ENCODE measurements around the gene SCFD2. TPM values are rescaled to one million over a fixed set of nuclear protein-coding genes. Genes with fewer than 3 reads are reported as not detected.
A peak's percentile ranks its signal among the peaks of the same experiment; 100 is the strongest.

Gene SCFD2
- total RNA-seq, 4 donors from 2014 or later, result 8.9 to 16.0 (median 14.8) TPM

DNA sequence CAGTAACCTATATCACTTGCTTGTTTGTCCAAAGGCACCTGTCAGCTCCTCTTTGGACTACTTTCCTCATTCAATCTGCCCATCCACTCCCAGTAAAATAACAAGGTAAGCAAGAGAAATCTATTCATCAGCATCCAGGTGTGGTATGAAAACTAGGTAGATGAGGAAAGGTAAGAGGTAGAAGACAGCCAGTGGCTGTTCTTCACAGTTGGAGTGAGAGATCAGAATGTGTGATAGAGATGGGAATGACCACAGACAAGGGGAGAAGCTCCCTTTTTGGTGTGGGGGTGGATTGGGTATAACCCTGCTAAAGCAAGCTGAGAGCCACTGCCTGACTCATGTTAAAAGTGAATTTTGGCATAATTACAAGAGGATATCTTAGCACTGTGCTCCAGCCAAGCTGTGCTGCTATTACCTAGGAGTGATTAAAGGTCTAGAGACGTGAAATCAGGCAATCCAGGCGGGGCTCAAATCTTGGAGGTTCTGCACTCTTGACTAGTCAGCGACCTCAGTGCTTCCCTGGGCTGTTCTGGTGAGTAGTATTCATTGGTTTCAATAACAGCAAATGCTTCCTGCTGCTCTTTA, 531.8 kb downstream of the SCFD2 start:
- DNase-seq (no peak), ATAC-seq (peak; percentile 55 to 84)
- H3K36me3 ChIP-seq, result no peaks in the 10 kb centered on the region
- peaks cover 3 to 29% of the 10 kb centered on the region in 2 donors for H3K4me1 ChIP-seq
- H3K4me3 ChIP-seq, result no peak overlapping the region
- intact Hi-C loops (cut with DNase I; ENCODE audit: low total_unique reads) (no loop called here), in situ Hi-C loops (cut with MboI; ENCODE audit: low sequenced_read_pairs in 4 of 4) (loop anchor here in 1 of 4 donors (10.0 kb wide), 1 partner anchor 59 kb away; no protein-coding TSS in a partner anchor)
- H3K27ac ChIP-seq, result no peak overlapping the region
- TF ChIP-seq POLR2A (IDR thresholded peaks at IDR 0.05), result no peak
- TF ChIP-seq, protein P1, sequence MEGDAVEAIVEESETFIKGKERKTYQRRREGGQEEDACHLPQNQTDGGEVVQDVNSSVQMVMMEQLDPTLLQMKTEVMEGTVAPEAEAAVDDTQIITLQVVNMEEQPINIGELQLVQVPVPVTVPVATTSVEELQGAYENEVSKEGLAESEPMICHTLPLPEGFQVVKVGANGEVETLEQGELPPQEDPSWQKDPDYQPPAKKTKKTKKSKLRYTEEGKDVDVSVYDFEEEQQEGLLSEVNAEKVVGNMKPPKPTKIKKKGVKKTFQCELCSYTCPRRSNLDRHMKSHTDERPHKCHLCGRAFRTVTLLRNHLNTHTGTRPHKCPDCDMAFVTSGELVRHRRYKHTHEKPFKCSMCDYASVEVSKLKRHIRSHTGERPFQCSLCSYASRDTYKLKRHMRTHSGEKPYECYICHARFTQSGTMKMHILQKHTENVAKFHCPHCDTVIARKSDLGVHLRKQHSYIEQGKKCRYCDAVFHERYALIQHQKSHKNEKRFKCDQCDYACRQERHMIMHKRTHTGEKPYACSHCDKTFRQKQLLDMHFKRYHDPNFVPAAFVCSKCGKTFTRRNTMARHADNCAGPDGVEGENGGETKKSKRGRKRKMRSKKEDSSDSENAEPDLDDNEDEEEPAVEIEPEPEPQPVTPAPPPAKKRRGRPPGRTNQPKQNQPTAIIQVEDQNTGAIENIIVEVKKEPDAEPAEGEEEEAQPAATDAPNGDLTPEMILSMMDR (IDR thresholded peaks at IDR 0.05 in 4 of 5, conservative IDR thresholded peaks at IDR 0.05 in 1 of 5), result no peak
- no peaks in the 10 kb centered on the region for H3K27me3 ChIP-seq
- H3K9me3 ChIP-seq, result no peaks in the 10 kb centered on the region

DNA sequence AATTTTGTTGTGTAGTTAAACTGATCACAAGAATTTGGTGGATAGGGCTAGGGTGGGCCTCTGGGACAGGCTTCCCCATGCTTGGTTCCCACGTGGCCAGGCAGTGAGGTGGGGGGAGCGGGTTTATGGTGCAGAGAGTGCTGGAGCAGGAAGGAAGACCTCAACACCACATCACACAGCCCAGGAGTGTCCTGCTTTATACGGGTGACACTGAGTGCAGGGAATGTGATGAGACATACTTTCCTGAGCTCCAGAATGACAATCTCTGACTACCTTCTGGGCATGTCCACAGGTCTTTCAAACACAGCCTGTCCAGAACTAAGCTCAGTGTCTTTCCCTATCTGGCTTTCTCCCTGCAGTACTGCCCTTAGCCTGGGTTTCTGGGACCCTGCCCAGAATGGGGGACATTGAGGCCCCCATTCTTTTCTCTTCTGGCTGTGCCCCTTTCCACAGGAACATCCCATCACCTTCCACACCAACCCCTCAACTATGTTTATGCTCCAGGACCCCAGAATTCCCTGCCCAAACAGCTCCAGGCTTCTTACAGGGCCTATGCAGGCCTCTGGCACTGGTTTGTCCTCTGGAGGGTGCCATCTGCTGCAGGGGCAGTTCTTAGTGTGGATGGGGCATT, 540.3 kb downstream of the SCFD2 start:
- Histone ChIP-seq H3K9me3 (no peaks in the 10 kb centered on the region), H3K4me1 (peaks cover 19 to 25% of the 10 kb centered on the region in 2 donors), H3K36me3 (no peaks in the 10 kb centered on the region), H3K4me3 (no peak overlapping the region), H3K27me3 (no peaks in the 10 kb centered on the region), H3K27ac (peak overlapping the region; percentile 62 to 73 (median 70))
- ATAC-seq (peak in 1 of 2 donors; percentile 32), DNase-seq (no peak)
- intact Hi-C loops (cut with DNase I; ENCODE audit: low total_unique reads) (loop anchor here (2.0 to 5.0 kb wide), 2 partner anchors 37 to 113 kb away; partner anchors contain the start of gene RASL11B), in situ Hi-C loops (cut with MboI; ENCODE audit: low sequenced_read_pairs in 4 of 4) (loop anchor here in 1 of 4 donors (10.0 kb wide), 1 partner anchor 59 kb away; no protein-coding TSS in a partner anchor)
- TF ChIP-seq POLR2A (IDR thresholded peaks at IDR 0.05), result no peak
- TF ChIP-seq, protein P1 (IDR thresholded peaks at IDR 0.05 in 4 of 5, conservative IDR thresholded peaks at IDR 0.05 in 1 of 5), result no peak

DNA sequence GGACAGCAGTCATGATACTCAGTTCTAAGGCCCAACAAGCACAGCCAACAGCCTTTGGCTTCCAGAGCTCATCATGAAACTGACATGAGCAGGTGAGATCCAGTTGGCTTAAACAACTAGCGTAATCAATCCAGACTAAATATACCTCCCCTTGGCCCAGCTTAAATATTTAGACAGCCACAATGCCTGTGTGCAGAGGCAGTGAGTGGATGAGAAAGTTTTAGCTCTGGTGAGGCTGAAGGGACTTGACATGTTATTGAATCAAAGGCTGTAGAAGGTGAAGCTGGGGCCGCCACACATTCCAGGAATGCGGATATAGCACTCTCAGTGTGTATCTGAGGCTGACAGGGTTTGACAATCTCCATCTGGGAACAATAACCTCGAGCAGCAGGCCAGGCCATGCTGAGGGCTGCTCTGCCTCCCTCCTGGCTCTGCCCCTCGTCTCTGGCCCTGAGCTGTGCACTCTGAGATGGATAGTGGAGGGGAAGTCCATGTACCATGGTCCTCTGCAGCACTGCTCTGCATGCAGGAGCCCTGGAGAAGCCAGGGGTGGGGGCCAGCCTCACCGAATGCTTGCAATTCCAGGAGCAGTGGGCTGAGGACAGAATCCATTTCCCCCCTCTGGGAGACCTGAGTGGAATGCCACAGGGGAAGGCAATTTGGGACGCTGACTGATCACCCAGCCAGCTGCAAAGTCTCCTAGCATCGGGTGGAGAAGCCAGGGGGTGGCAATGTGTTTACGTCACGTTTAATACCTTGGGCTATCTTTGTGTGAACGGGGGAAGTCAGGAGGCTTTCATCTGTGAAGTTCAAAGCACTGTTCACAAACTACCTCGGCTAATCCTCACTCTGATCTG, 541.0 kb downstream of the SCFD2 start:
- peak overlapping the region; percentile 62 to 73 (median 70) for H3K27ac ChIP-seq
- in situ Hi-C loops (cut with MboI; ENCODE audit: low sequenced_read_pairs in 4 of 4) (loop anchor here in 1 of 4 donors (10.0 kb wide), 1 partner anchor 60 kb away; no protein-coding TSS in a partner anchor), intact Hi-C loops (cut with DNase I; ENCODE audit: low total_unique reads) (loop anchor here (2.0 to 5.0 kb wide), 2 partner anchors 37 to 112 kb away; partner anchors contain the start of gene RASL11B)
- H3K4me1 ChIP-seq, result peaks cover 19 to 25% of the 10 kb centered on the region in 2 donors
- no peak overlapping the region for H3K4me3 ChIP-seq
- peak; percentile 95 to 97 for ATAC-seq
- TF ChIP-seq POLR2A (IDR thresholded peaks at IDR 0.05), result no peak
- TF ChIP-seq, protein P1 (IDR thresholded peaks at IDR 0.05 in 4 of 5, conservative IDR thresholded peaks at IDR 0.05 in 1 of 5), result no peak
- no peaks in the 10 kb centered on the region for H3K9me3 ChIP-seq
- H3K36me3 ChIP-seq, result no peaks in the 10 kb centered on the region
- H3K27me3 ChIP-seq, result no peaks in the 10 kb centered on the region
- peak; percentile 51 to 58 for DNase-seq

DNA sequence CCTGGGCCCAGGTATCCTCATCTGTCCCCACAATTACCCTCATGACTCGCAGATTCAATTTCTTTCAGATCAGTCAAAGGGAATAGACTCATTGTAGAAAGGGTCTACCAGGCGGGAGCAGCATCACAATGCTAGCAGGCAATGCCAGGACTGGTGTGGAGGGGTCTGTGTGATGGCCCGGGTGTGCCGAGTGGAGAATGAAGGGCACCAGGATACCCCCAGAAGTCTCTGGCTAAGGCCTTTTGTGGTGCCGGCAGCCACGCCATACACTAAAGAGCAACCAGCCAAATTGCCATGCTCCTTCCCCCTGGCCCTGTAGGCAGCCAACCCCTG, 541.6 kb downstream of the SCFD2 start:
- peak in 1 of 2 donors; percentile 10 for ATAC-seq
- intact Hi-C loops (cut with DNase I; ENCODE audit: low total_unique reads), result loop anchor here (2.0 kb wide), 1 partner anchor 111 kb away; no protein-coding TSS in a partner anchor

More for the DNA sequence above, 541.6 kb downstream of the SCFD2 start:
- peaks cover 19 to 25% of the 10 kb centered on the region in 2 donors for H3K4me1 ChIP-seq
- H3K27ac ChIP-seq, result peak overlapping the region; percentile 62 to 73 (median 70)
- no peak for DNase-seq
- in situ Hi-C loops (cut with MboI; ENCODE audit: low sequenced_read_pairs in 4 of 4), result loop anchor here in 1 of 4 donors (10.0 kb wide), 1 partner anchor 61 kb away; no protein-coding TSS in a partner anchor
- no peaks in the 10 kb centered on the region for H3K9me3 ChIP-seq
- no peak for TF ChIP-seq POLR2A (IDR thresholded peaks at IDR 0.05)
- TF ChIP-seq, protein P1 (IDR thresholded peaks at IDR 0.05 in 4 of 5, conservative IDR thresholded peaks at IDR 0.05 in 1 of 5), result no peak
- H3K36me3 ChIP-seq, result no peaks in the 10 kb centered on the region
- no peak overlapping the region for H3K4me3 ChIP-seq
- H3K27me3 ChIP-seq, result no peaks in the 10 kb centered on the region
